ENCODE data around the gene CD37.
"Not testable (repeated sequence)": the region's sequence is repeated elsewhere in the genome, so short reads cannot be mapped to it uniquely, and the experiment has no call there.

CD37 gene

GRCh38 chr19:49335071-49335783 lies at the start of gene CD37:
Gene CD37 (plus strand): TSS chr19:49335406. CDS start chr19:49335541, 135 bp downstream.
- no peak for DNase-seq (ENCODE audit: low spot score)

- DNase-seq (ENCODE audit: low spot score), result no peak
These were observed 48.0 kb upstream of the CD37 start for GRCh38 chr19:49287141-49287770.

GRCh38 chr19:49288205-49288604 lies 47.0 kb upstream of the CD37 start:
- DNase-seq (ENCODE audit: low spot score), result not testable (repeated sequence)

- not testable (repeated sequence) for DNase-seq (ENCODE audit: low spot score)
These were observed 45.9 kb upstream of the CD37 start for GRCh38 chr19:49289286-49289685.

GRCh38 chr19:49290517-49290916 lies 44.7 kb upstream of the CD37 start:
- no peak for DNase-seq (ENCODE audit: low spot score)

- DNase-seq (ENCODE audit: low spot score), result no peak
These were observed 40.8 kb upstream of the CD37 start for GRCh38 chr19:49294401-49294800.

GRCh38 chr19:49295208-49295880 lies 39.9 kb upstream of the CD37 start:
- DNase-seq (ENCODE audit: low spot score), result no peak

- DNase-seq (ENCODE audit: low spot score), result no peak
These were observed 37.8 kb upstream of the CD37 start for GRCh38 chr19:49297403-49297802.

GRCh38 chr19:49298653-49299052 lies 36.6 kb upstream of the CD37 start:
- not testable (repeated sequence) for DNase-seq (ENCODE audit: low spot score)

GRCh38 chr19:49301165-49301865 lies 33.9 kb upstream of the CD37 start:
- DNase-seq (ENCODE audit: low spot score), result peak; percentile 80

- no peak for DNase-seq (ENCODE audit: low spot score)
These were observed 33.3 kb upstream of the CD37 start for GRCh38 chr19:49301866-49302252.

- peak; percentile 28 for DNase-seq (ENCODE audit: low spot score)
These were observed 28.5 kb upstream of the CD37 start for GRCh38 chr19:49306734-49307133.

GRCh38 chr19:49309087-49309486 lies 26.1 kb upstream of the CD37 start:
- no peak for DNase-seq (ENCODE audit: low spot score)

- no peak for DNase-seq (ENCODE audit: low spot score)
These were observed 20.1 kb upstream of the CD37 start for GRCh38 chr19:49315111-49315510.

GRCh38 chr19:49316284-49316683 lies 18.9 kb upstream of the CD37 start:
- no peak for DNase-seq (ENCODE audit: low spot score)

GRCh38 chr19:49318296-49318695 lies 16.9 kb upstream of the CD37 start:
- no peak for DNase-seq (ENCODE audit: low spot score)

GRCh38 chr19:49324801-49325576 lies 10.2 kb upstream of the CD37 start, which contains the start of gene SLC6A16:
Gene SLC6A16 (minus strand): TSS chr19:49325191. CDS start chr19:49311347, 13,844 bp downstream.
- no peak for DNase-seq (ENCODE audit: low spot score)

- DNase-seq (ENCODE audit: low spot score), result not testable (repeated sequence)
These were observed 9.4 kb upstream of the CD37 start for GRCh38 chr19:49325756-49326155.

GRCh38 chr19:49326165-49326704 lies 9.0 kb upstream of the CD37 start:
- no peak for DNase-seq (ENCODE audit: low spot score)

GRCh38 chr19:49327878-49328544 lies 7.2 kb upstream of the CD37 start:
- peak; percentile 51 for DNase-seq (ENCODE audit: low spot score)

GRCh38 chr19:49328741-49329140 lies 6.5 kb upstream of the CD37 start:
- DNase-seq (ENCODE audit: low spot score), result no peak
